Measurements from ENCODE around the gene TMTC3. TPM values are rescaled to one million over a fixed set of nuclear protein-coding genes. Genes with fewer than 3 reads are reported as not detected.
"Not testable (repeated sequence)": the region's sequence is repeated elsewhere in the genome, so short reads cannot be mapped to it uniquely, and the experiment has no call there.

Gene TMTC3
- total and polyA plus RNA-seq, 3 experiments from 2014 or later, result 1.8 to 10.1 (median 7.7) TPM

- H3K4me3 Mint-ChIP-seq; H3K27me3 ChIP-seq (ENCODE audit: insufficient read depth, low read length, poor library complexity, severe bottlenecking); H3K36me3 ChIP-seq (ENCODE audit: insufficient read depth, low read length); H3K9me3 ChIP-seq (ENCODE audit: low read length); H3K4me1 ChIP-seq (ENCODE audit: insufficient read depth, low read length); POLR2A ChIA-PET; DNase-seq; H3K27ac Mint-ChIP-seq; H3K4me3 ChIP-seq (ENCODE audit: low read length); H3K4me1 Mint-ChIP-seq; H3K27ac ChIP-seq (ENCODE audit: low read depth, low read length); CTCF ChIA-PET; H3K36me3 Mint-ChIP-seq: not testable (repeated sequence)
- Mint-ChIP-seq H3K9me3 (peaks cover 20 to 48% (median 27%) of the 10 kb centered on the region in 5 donors), H3K27me3 (peaks cover 8 to 11% of the 10 kb centered on the region in 2 donors)
These were observed 68.2 kb downstream of the TMTC3 start for GRCh38 chr12:88210311-88210710.

DNA sequence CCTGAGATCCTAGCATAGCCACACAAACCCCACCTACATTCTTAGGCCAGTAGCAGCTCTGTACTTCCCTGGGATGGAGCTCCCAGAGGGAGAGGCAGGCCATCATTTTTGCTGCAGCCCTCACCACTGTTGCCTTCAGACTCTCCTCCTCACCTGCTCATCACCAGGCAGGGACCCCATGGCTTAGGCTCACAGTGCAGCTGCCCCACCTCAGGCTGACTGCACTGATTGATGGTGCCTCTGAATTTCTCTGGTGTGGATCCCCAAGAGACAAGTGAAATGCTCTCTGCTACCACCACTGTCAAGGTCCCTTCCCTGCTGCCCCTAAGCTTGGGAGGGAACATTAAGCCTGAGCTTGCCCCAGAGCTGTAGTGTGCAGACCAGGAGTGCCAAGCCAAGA is 76.2 kb downstream of the TMTC3 start:
- H3K27me3 Mint-ChIP-seq, result peaks cover 1 to 8% of the 10 kb centered on the region in 2 donors
- H3K27ac ChIP-seq (ENCODE audit: low read depth, low read length), result no peak overlapping the region
- CTCF ChIA-PET, result no interaction called here
- no peak for DNase-seq
- POLR2A ChIA-PET, result no interaction called here
- no peak overlapping the region for H3K4me3 ChIP-seq (ENCODE audit: low read length)
- H3K9me3 ChIP-seq (ENCODE audit: low read length), result no peaks in the 10 kb centered on the region
- H3K4me3 Mint-ChIP-seq, result no peak overlapping the region
- H3K36me3 ChIP-seq (ENCODE audit: insufficient read depth, low read length), result no peaks in the 10 kb centered on the region
- no peaks in the 10 kb centered on the region for H3K4me1 Mint-ChIP-seq
- no peaks in the 10 kb centered on the region for H3K27me3 ChIP-seq (ENCODE audit: insufficient read depth, low read length, poor library complexity, severe bottlenecking)
- no peak overlapping the region for H3K27ac Mint-ChIP-seq
- H3K36me3 Mint-ChIP-seq, result peaks cover 0 to 1% (median 0%) of the 10 kb centered on the region in 3 donors
- H3K4me1 ChIP-seq (ENCODE audit: insufficient read depth, low read length), result no peaks in the 10 kb centered on the region
- peaks cover 3 to 36% (median 25%) of the 10 kb centered on the region in 5 donors for H3K9me3 Mint-ChIP-seq

GRCh38 chr12:88219861-88220260 is 77.8 kb downstream of the TMTC3 start:
- Histone ChIP-seq H3K9me3 (ENCODE audit: low read length) (no peaks in the 10 kb centered on the region), H3K27ac (ENCODE audit: low read depth, low read length) (no peak overlapping the region), H3K27me3 (ENCODE audit: insufficient read depth, low read length, poor library complexity, severe bottlenecking) (no peaks in the 10 kb centered on the region), H3K4me3 (ENCODE audit: low read length) (no peak overlapping the region), H3K4me1 (ENCODE audit: insufficient read depth, low read length) (no peaks in the 10 kb centered on the region), H3K36me3 (ENCODE audit: insufficient read depth, low read length) (no peaks in the 10 kb centered on the region)
- POLR2A ChIA-PET, result no interaction called here
- H3K36me3 Mint-ChIP-seq, result no peaks in the 10 kb centered on the region
- peaks cover 0 to 1% of the 10 kb centered on the region in 2 donors for H3K27me3 Mint-ChIP-seq
- CTCF ChIA-PET, result no interaction called here
- H3K27ac Mint-ChIP-seq, result no peak overlapping the region
- no peaks in the 10 kb centered on the region for H3K4me1 Mint-ChIP-seq
- H3K9me3 Mint-ChIP-seq, result peaks cover 0 to 25% (median 18%) of the 10 kb centered on the region in 5 donors
- no peak overlapping the region for H3K4me3 Mint-ChIP-seq
- DNase-seq, result no peak

DNA sequence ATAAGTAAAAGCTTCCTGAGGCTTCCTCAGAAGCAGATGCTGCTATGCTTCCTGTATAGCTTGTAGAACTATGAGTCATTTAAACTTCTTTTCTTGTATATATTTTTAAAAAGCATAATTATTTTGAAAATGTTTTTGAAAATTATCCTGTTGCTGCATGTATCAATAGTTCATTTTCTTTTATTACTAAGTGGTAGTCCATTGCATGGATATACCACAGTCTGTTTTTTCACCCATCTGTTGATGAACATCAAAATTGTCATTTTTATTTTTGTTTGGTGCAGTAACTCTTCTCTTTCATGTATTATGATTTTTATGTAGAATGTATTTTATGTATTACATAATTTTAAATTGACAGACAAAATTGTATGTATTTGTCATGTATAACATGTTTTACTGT is 81.4 kb downstream of the TMTC3 start:
- Mint-ChIP-seq H3K4me1 (peaks cover 4 to 12% (median 9%) of the 10 kb centered on the region in 3 donors), H3K4me3 (no peak overlapping the region), H3K9me3 (peaks cover 0 to 25% (median 16%) of the 10 kb centered on the region in 5 donors), H3K27me3 (peaks cover 0 to 3% of the 10 kb centered on the region in 2 donors), H3K27ac (no peak overlapping the region), H3K36me3 (no peaks in the 10 kb centered on the region)
- no peaks in the 10 kb centered on the region for H3K4me1 ChIP-seq (ENCODE audit: insufficient read depth, low read length)
- no peak overlapping the region for H3K4me3 ChIP-seq (ENCODE audit: low read length)
- ChIA-PET POLR2A (no interaction called here), CTCF (no interaction called here)
- DNase-seq, result no peak
- H3K9me3 ChIP-seq (ENCODE audit: low read length), result no peaks in the 10 kb centered on the region
- no peaks in the 10 kb centered on the region for H3K27me3 ChIP-seq (ENCODE audit: insufficient read depth, low read length, poor library complexity, severe bottlenecking)
- H3K36me3 ChIP-seq (ENCODE audit: insufficient read depth, low read length), result no peaks in the 10 kb centered on the region
- no peak overlapping the region for H3K27ac ChIP-seq (ENCODE audit: low read depth, low read length)

- Histone ChIP-seq H3K27ac (ENCODE audit: low read depth, low read length) (no peak overlapping the region), H3K36me3 (ENCODE audit: insufficient read depth, low read length) (no peaks in the 10 kb centered on the region), H3K4me1 (ENCODE audit: insufficient read depth, low read length) (no peaks in the 10 kb centered on the region), H3K4me3 (ENCODE audit: low read length) (no peak overlapping the region), H3K9me3 (ENCODE audit: low read length) (no peaks in the 10 kb centered on the region), H3K27me3 (ENCODE audit: insufficient read depth, low read length, poor library complexity, severe bottlenecking) (no peaks in the 10 kb centered on the region)
- H3K27me3 Mint-ChIP-seq, result peaks cover 0 to 1% of the 10 kb centered on the region in 2 donors
- no peak overlapping the region for H3K4me3 Mint-ChIP-seq
- H3K36me3 Mint-ChIP-seq, result peaks cover 0 to 4% (median 0%) of the 10 kb centered on the region in 3 donors
- H3K9me3 Mint-ChIP-seq, result peaks cover 0 to 5% (median 2%) of the 10 kb centered on the region in 5 donors
- H3K27ac Mint-ChIP-seq, result no peak overlapping the region
- POLR2A ChIA-PET, result no interaction called here
- DNase-seq, result no peak
- CTCF ChIA-PET, result no interaction called here
- H3K4me1 Mint-ChIP-seq, result peaks cover 4 to 12% (median 9%) of the 10 kb centered on the region in 3 donors
These were observed 83.7 kb downstream of the TMTC3 start for GRCh38 chr12:88225776-88226175.

DNA sequence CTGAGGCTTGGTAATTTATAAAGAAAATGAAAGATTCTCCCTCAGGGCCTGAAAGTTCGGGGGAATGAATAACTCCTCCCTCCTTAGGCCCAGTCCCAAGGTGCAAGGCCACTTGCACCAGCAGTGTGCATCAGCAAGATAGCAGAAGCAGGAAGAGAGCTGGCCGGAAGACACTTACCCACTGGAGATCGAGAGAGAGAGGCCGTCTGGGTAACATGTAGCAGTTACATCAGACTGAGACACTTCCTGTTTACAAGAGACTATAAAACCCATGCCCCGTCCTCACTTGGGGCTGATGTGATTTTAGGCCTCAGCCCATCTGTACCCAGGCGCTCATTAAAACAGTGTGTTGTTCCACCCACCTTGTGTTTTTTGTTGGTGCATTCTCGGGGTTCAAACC is 85.2 kb downstream of the TMTC3 start:
- H3K36me3 Mint-ChIP-seq, result peaks cover 0 to 4% (median 0%) of the 10 kb centered on the region in 3 donors
- Histone ChIP-seq H3K4me3 (ENCODE audit: low read length) (no peak overlapping the region), H3K27ac (ENCODE audit: low read depth, low read length) (no peak overlapping the region), H3K36me3 (ENCODE audit: insufficient read depth, low read length) (no peaks in the 10 kb centered on the region), H3K27me3 (ENCODE audit: insufficient read depth, low read length, poor library complexity, severe bottlenecking) (no peaks in the 10 kb centered on the region), H3K4me1 (ENCODE audit: insufficient read depth, low read length) (no peaks in the 10 kb centered on the region), H3K9me3 (ENCODE audit: low read length) (no peaks in the 10 kb centered on the region)
- CTCF ChIA-PET, result no interaction called here
- POLR2A ChIA-PET, result no interaction called here
- H3K27me3 Mint-ChIP-seq, result peaks cover 0 to 1% of the 10 kb centered on the region in 2 donors
- no peak for DNase-seq
- peaks cover 4 to 12% (median 9%) of the 10 kb centered on the region in 3 donors for H3K4me1 Mint-ChIP-seq
- H3K9me3 Mint-ChIP-seq, result no peaks in the 10 kb centered on the region
- H3K27ac Mint-ChIP-seq, result peak overlapping the region in 7 of 8 donors; percentile 5 to 80 (median 33)
- H3K4me3 Mint-ChIP-seq, result peak overlapping the region in 2 of 7 donors; percentile 36 to 51

DNA sequence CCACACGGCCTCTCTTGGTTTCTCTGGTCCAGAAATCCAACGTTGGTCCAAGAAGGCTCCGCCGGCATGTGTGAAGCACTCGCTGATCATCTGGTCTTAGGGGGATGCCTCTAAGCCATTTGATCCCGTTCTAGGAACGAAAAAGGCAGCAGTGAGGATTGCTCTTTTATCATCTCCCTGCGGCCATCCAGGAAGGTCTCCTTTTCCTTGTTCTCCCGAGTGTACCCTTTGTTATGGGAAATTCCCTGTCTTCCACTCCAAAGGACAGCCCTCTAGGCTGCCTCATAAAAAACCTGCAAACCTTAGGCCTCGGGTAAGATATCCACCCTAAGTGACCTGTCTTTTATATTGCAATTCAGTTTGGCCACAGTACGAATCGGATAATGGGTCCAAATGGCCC is 85.8 kb downstream of the TMTC3 start:
- H3K36me3 ChIP-seq (ENCODE audit: insufficient read depth, low read length), result no peaks in the 10 kb centered on the region
- no peak overlapping the region for H3K27ac Mint-ChIP-seq
- H3K36me3 Mint-ChIP-seq, result peaks cover 0 to 4% (median 0%) of the 10 kb centered on the region in 3 donors
- no peak for DNase-seq
- H3K27ac ChIP-seq (ENCODE audit: low read depth, low read length), result no peak overlapping the region
- peaks cover 0 to 1% of the 10 kb centered on the region in 2 donors for H3K27me3 Mint-ChIP-seq
- no peaks in the 10 kb centered on the region for H3K9me3 ChIP-seq (ENCODE audit: low read length)
- H3K4me1 Mint-ChIP-seq, result peaks cover 4 to 12% (median 9%) of the 10 kb centered on the region in 3 donors
- no peaks in the 10 kb centered on the region for H3K9me3 Mint-ChIP-seq
- H3K4me3 Mint-ChIP-seq, result no peak overlapping the region
- H3K4me1 ChIP-seq (ENCODE audit: insufficient read depth, low read length), result no peaks in the 10 kb centered on the region
- no peaks in the 10 kb centered on the region for H3K27me3 ChIP-seq (ENCODE audit: insufficient read depth, low read length, poor library complexity, severe bottlenecking)
- ChIA-PET POLR2A (no interaction called here), CTCF (no interaction called here)
- no peak overlapping the region for H3K4me3 ChIP-seq (ENCODE audit: low read length)

GRCh38 chr12:88228720-88229119 is 86.6 kb downstream of the TMTC3 start:
- H3K36me3 Mint-ChIP-seq, result peaks cover 0 to 4% (median 0%) of the 10 kb centered on the region in 3 donors
- H3K27ac Mint-ChIP-seq, result no peak overlapping the region
- Histone ChIP-seq H3K36me3 (ENCODE audit: insufficient read depth, low read length) (no peaks in the 10 kb centered on the region), H3K27ac (ENCODE audit: low read depth, low read length) (no peak overlapping the region), H3K27me3 (ENCODE audit: insufficient read depth, low read length, poor library complexity, severe bottlenecking) (no peaks in the 10 kb centered on the region), H3K4me1 (ENCODE audit: insufficient read depth, low read length) (no peaks in the 10 kb centered on the region), H3K4me3 (ENCODE audit: low read length) (no peak overlapping the region), H3K9me3 (ENCODE audit: low read length) (no peaks in the 10 kb centered on the region)
- H3K4me3 Mint-ChIP-seq, result no peak overlapping the region
- H3K4me1 Mint-ChIP-seq, result peaks cover 4 to 12% (median 9%) of the 10 kb centered on the region in 3 donors
- H3K9me3 Mint-ChIP-seq, result no peaks in the 10 kb centered on the region
- H3K27me3 Mint-ChIP-seq, result peaks cover 0 to 1% of the 10 kb centered on the region in 2 donors
- no peak for DNase-seq
- ChIA-PET POLR2A (no interaction called here), CTCF (no interaction called here)

DNA sequence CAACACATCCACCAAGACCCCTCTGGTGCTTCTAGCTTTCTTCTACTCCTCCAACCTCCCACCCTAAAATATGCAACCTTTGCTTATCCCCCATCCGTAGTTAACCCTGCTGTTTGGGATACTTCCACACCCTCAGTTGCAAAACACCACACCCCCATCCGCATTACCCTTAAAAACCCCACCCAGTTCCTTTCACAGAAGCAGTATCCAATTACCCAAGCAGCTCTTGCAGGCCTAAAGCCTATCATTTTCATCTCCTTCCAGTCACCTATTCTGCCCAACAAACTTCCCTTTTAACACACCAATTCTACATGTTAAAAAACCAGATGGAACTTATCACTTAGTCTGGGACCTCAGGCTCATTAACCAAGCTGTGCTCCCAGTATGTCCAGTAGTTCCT is 88.2 kb downstream of the TMTC3 start:
- POLR2A ChIA-PET, result no interaction called here
- no peaks in the 10 kb centered on the region for H3K4me1 ChIP-seq (ENCODE audit: insufficient read depth, low read length)
- no peak for DNase-seq
- no peaks in the 10 kb centered on the region for H3K9me3 Mint-ChIP-seq
- no peaks in the 10 kb centered on the region for H3K27me3 ChIP-seq (ENCODE audit: insufficient read depth, low read length, poor library complexity, severe bottlenecking)
- no peak overlapping the region for H3K27ac Mint-ChIP-seq
- H3K4me3 ChIP-seq (ENCODE audit: low read length), result no peak overlapping the region
- no peaks in the 10 kb centered on the region for H3K9me3 ChIP-seq (ENCODE audit: low read length)
- H3K4me1 Mint-ChIP-seq, result peaks cover 4 to 12% (median 9%) of the 10 kb centered on the region in 3 donors
- H3K27me3 Mint-ChIP-seq, result no peaks in the 10 kb centered on the region
- peaks cover 0 to 4% (median 0%) of the 10 kb centered on the region in 3 donors for H3K36me3 Mint-ChIP-seq
- CTCF ChIA-PET, result no interaction called here
- H3K27ac ChIP-seq (ENCODE audit: low read depth, low read length), result no peak overlapping the region
- H3K4me3 Mint-ChIP-seq, result no peak overlapping the region
- no peaks in the 10 kb centered on the region for H3K36me3 ChIP-seq (ENCODE audit: insufficient read depth, low read length)
